Endometrium (tissue), 2 donors: ENCODE data around the gene ZNF20.
"Not testable (repeated sequence)": the region's sequence is repeated elsewhere in the genome, so short reads cannot be mapped to it uniquely, and the experiment has no call there.

Experiments
- FAIRE-seq: peaks from 2 replicates; lab custom pipeline; 2012; peaks lifted over from hg19 to GRCh38; lab: Jason Lieb, UNC
- donor health status: control.
- donor health status: control.

Gene ZNF20

GRCh38 chr19:12112701-12113100 lies 27.4 kb downstream of the ZNF20 start:
- no peak for FAIRE-seq

DNA sequence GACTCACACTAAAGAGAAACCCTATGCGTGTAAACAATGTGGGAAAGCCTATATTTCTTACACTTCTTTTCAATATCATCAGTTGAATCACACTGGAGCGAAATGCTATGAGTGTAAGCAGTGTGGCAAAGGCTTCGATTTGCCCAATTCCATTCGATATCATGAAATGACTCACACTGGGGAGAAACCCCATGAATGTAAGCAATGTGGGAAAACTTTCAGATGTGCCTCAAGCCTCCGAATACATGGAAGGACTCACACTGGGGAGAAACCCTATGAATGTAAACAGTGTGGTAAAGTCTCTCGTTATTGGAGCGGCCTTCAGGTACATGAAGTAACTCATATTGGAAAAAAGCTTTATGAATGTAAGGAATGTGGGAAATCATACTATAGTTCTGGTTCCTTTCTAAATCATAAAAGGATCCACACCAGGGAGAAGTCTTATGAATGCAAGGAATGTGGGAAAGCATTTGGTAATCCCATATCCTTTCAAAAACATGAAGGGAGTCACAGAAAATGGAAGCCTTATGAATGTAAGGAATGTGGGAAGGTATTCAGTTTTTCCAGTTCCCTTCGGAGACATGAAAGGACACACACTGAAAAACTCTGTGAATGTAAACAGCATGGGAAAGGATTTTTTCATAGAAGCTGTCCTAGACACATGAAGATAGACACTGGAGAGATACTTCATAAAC lies 28.1 kb downstream of the ZNF20 start:
- no peak for FAIRE-seq

DNA sequence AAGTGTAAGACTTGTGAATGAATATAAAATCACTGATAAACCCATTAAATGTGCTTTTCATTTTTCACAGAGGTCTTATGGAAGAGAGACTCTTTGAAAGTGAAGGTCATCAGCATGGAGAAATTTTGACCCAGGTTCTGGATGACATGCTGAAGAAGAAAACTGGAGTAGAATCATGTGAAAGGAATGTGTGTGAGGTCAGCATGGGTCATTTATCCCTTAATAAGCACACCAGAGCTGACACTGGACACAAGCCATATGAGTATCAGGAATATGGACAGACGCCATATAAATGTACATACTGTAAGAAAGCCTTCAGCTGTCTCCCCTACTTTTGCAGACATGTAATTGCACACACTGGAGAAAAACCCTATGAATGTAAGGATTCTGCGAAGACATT lies 29.0 kb downstream of the ZNF20 start:
- FAIRE-seq = no peak

DNA sequence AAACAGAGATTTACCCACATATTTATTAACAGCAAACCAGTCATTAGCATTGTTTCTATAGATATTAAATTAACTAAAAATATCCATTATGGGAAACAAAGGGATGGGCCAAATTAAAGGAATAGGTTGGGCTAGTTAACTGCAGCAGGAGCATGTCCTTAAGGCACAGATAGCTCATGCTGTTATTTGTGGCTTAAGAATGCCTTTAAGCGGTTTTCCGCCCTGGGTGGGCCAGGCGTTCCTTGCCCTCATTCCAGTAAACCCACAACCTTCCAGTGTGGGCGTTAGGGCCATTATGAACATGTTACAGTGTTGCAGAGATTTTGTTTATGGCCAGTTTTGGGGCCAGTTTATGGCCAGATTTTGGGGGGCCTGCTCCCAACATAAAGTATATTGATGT lies 36.2 kb downstream of the ZNF20 start:
- not testable (repeated sequence) for FAIRE-seq

- FAIRE-seq = no peak
Observed at GRCh38 chr19:12098040-12098439, 42.1 kb downstream of the ZNF20 start.

GRCh38 chr19:12095111-12095790 lies 44.9 kb downstream of the ZNF20 start:
- FAIRE-seq = no peak

DNA sequence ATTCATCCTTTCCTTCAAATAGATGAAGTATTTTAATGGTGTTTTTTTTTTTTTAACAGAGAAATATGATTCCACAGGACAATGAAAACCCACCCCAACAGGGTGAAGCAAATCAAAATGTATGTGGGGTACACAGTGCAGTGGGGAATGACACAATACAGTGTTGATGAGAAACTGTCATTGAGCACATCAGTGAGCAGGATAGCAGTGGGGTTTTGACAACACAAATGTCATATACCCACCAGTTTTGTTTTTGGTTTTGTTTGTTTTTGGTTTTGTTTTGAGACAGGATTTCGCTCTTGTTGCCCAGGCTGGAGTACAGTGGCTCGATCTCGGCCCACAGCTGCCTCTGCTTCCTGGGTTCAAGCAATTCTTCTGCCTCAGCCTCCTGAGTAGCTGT lies 46.4 kb downstream of the ZNF20 start:
- FAIRE-seq = no peak

DNA sequence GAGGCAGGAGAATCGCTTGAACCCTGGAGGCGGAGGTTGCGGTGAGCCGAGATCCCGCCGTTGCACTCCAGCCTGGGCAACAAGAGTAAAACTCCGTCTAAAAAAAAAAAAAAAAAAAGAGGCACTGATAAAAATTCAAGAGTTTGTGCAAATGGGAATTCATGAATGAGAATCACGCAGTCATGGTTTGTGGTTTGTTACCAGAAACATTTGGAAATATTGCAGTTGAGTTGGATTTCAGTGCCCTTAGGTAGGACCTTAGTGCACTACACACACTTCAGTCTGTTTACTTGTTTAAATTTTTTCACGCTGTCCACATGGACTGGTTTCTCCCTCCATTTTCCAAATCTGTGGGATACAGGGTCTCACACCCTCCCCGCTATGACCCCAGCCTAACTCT lies 47.2 kb downstream of the ZNF20 start:
- no peak for FAIRE-seq

GRCh38 chr19:12092065-12092867 lies 47.9 kb downstream of the ZNF20 start:
- no peak for FAIRE-seq

DNA sequence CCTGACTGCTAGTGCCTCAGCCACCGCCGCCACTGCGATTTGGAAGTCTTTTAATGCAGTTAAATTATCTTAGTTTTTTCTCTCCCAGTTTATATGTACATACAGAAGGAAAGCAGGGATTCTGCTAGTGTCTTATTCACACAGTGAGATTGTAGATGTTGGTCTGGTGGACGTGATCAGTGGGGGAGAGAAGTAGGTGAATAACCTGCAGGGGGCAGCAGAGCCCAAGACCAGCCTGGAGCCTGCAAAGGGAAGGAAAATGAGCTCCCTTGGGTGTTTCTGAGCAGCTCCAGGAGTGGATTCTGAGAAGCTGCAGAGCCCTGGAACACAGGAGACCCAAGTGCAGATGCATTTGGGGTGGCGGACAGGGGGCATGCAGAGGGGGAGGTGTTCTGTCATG lies 49.3 kb downstream of the ZNF20 start:
- no peak for FAIRE-seq

- no peak for FAIRE-seq
Observed at GRCh38 chr19:12085074-12085818, 54.9 kb downstream of the ZNF20 start.

DNA sequence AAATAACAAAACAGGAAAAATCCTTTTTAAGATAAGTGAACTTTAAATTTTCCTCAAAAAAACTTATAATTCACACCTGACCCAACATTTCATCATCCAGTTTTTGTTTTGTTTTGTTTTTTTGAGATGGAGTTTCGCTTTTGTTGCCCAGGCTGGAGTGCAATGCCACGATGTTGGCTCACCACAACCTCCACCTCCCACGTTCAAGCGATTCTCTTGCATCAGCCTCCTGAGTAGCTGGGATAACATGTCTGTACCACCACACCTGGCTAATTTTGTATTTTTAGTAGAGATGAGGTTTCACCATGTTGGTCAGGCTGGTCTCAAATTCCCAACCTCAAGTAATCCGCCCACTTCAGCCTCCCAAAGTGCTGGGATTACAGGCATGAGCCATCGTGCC lies 56.8 kb downstream of the ZNF20 start:
- FAIRE-seq = not testable (repeated sequence)
